HepG2 (cell line): Measurements from ENCODE around the gene CTU1.

Source experiments
- CREB1 ChIP-seq, 2 experiments: fragments of 450-650 bp in 1 of 2; IDR thresholded peaks; 2 replicates each; pipeline ENCODE4 v1.6.1; 2016 to 2017; ENCODE audit warnings: control low read depth in 1 of 2, mild to moderate bottlenecking in 1 of 2, missing compliant biosample characterization in 1 of 2, missing genetic modification characterization in 1 of 2
- EP300 ChIP-seq, 3 experiments: sonication (generic) in 1 of 3; formaldehyde crosslinking in 1 of 3; IDR thresholded peaks; 2 replicates each; pipeline versions ENCODE4 v1.5.1 to v1.6.1; 2011 to 2020; ENCODE audit warnings: low read depth in 2 of 3, low read length in 2 of 3, borderline replicate concordance in 1 of 3, improper control_type of control experiment in 1 of 3, mild to moderate bottlenecking in 1 of 3, missing genetic modification reagents in 1 of 3, moderate library complexity in 1 of 3
- KAT7 ChIP-seq: IDR thresholded peaks from 2 replicates; pipeline ENCODE4 v1.6.1; 2018; ENCODE audit warnings: borderline replicate concordance, missing compliant biosample characterization
- POLR2A ChIP-seq, 2 experiments: IDR thresholded peaks; 2 replicates each; pipeline ENCODE4 v1.6.1; 2011; ENCODE audit warnings: low read depth in 2 of 2, low read length in 2 of 2, mild to moderate bottlenecking in 1 of 2, moderate library complexity in 1 of 2; ENCODE audit not compliant: insufficient read depth in 1 of 2
- RXRB ChIP-seq: IDR thresholded peaks from 2 replicates; pipeline ENCODE4 v1.6.1; 2016; ENCODE audit warnings: borderline replicate concordance, missing genetic modification reagents, missing compliant biosample characterization
- SMARCC2 ChIP-seq: fragments of 450-650 bp; IDR thresholded peaks from 2 replicates; pipeline ENCODE4 v1.6.1; 2017; ENCODE audit warnings: antibody characterized with exemption, mild to moderate bottlenecking
- ZBTB7A ChIP-seq: sonication (generic); formaldehyde crosslinking; IDR thresholded peaks from 2 replicates; pipeline ENCODE4 v1.8.0; 2022; ENCODE audit warnings: mild to moderate bottlenecking, missing genetic modification reagents
- ZC3H4 ChIP-seq: sonication (generic); formaldehyde crosslinking; IDR thresholded peaks from 2 replicates; pipeline ENCODE4 v1.4.0; 2020; ENCODE audit warnings: missing genetic modification reagents, borderline replicate concordance
- ZFP90 ChIP-seq: sonication (generic); formaldehyde crosslinking; IDR thresholded peaks from 2 replicates; pipeline ENCODE4 v1.8.0; 2022; ENCODE audit warnings: missing genetic modification reagents, mild to moderate bottlenecking, inconsistent platforms, borderline replicate concordance
- ZNF274 ChIP-seq: sonication (generic); formaldehyde crosslinking; IDR thresholded peaks from 2 replicates; pipeline ENCODE4 v1.5.1; 2020; ENCODE audit warnings: mild to moderate bottlenecking, missing genetic modification reagents
- TF ChIP-seq, protein P1 (sequence below): sonication (generic); formaldehyde crosslinking; IDR thresholded peaks from 2 replicates; pipeline ENCODE4 v1.5.0; 2020; ENCODE audit warnings: missing genetic modification reagents
- TF ChIP-seq, protein P2 (sequence below): sonication (generic); formaldehyde crosslinking; IDR thresholded peaks from 2 replicates; pipeline ENCODE4 v1.5.0; 2020; ENCODE audit warnings: mild to moderate bottlenecking, missing genetic modification reagents
- TF ChIP-seq, protein P3 (sequence below): sonication (generic); formaldehyde crosslinking; IDR thresholded peaks from 2 replicates; pipeline ENCODE4 v1.8.0; 2023; ENCODE audit warnings: mild to moderate bottlenecking, missing genetic modification reagents
- TF ChIP-seq, protein P4 (sequence below): sonication (generic); formaldehyde crosslinking; IDR thresholded peaks from 2 replicates; pipeline ENCODE4; 2020; ENCODE audit warnings: missing genetic modification reagents, mild to moderate bottlenecking, borderline replicate concordance

DNA sequence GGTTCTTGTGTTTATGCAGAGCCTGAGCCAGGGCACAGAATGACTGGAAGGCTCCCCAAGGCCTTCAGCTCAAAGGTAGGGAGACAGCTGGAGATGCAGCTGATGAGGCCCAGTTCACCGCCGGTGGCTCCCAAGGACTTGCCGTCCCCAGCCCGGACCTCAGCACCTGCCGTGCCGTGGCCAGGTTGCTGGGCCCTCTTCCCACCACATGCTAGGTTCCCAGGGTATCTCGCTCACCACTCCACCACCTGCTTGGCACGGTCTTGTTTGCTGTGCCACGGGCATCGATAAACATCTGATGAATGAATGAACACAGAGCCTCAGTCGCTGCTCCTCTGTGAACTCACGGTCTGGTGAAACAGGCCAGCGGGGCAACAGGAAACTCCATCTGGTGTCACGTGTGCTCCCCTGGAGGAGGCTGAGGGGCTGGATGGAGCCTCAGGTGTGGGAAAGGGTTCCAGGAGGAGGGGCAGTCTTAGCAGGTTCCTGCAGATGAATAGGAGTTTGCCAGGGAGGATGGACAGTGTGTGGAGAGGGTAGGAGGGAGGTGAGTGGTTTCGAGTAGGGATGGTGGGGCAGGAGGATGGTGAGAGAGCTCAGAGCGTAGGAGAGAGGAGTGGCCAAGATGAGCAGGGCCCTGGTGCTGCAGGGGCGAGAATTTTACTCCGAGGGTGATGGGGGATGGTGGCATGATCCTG is 21.9 kb downstream of the CTU1 start:
- TF ChIP-seq, protein P1, sequence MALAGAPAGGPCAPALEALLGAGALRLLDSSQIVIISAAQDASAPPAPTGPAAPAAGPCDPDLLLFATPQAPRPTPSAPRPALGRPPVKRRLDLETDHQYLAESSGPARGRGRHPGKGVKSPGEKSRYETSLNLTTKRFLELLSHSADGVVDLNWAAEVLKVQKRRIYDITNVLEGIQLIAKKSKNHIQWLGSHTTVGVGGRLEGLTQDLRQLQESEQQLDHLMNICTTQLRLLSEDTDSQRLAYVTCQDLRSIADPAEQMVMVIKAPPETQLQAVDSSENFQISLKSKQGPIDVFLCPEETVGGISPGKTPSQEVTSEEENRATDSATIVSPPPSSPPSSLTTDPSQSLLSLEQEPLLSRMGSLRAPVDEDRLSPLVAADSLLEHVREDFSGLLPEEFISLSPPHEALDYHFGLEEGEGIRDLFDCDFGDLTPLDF (CRISPR knock-in tag): no peak
- TF ChIP-seq SMARCC2 (no peak), ZFP90 (CRISPR knock-in tag) (no peak), KAT7 (CRISPR knock-in tag) (no peak), POLR2A (IDR thresholded peaks at IDR 0.05; ENCODE audit: insufficient read depth in 1 of 2, low read depth in 2 of 2, low read length in 2 of 2) (no peak), ZNF274 (CRISPR knock-in tag) (no peak), CREB1 (IDR thresholded peaks at IDR 0.05) (no peak), CREB1 (CRISPR knock-in tag; IDR thresholded peaks at IDR 0.05) (no peak), RXRB (CRISPR knock-in tag) (no peak), ZC3H4 (CRISPR knock-in tag) (no peak), EP300 (IDR thresholded peaks at IDR 0.05; ENCODE audit: low read depth in 2 of 2, low read length in 2 of 2) (no peak), EP300 (CRISPR knock-in tag; IDR thresholded peaks at IDR 0.05; ENCODE audit: borderline replicate concordance) (no peak), ZBTB7A (CRISPR knock-in tag) (no peak)
- TF ChIP-seq, protein P2, sequence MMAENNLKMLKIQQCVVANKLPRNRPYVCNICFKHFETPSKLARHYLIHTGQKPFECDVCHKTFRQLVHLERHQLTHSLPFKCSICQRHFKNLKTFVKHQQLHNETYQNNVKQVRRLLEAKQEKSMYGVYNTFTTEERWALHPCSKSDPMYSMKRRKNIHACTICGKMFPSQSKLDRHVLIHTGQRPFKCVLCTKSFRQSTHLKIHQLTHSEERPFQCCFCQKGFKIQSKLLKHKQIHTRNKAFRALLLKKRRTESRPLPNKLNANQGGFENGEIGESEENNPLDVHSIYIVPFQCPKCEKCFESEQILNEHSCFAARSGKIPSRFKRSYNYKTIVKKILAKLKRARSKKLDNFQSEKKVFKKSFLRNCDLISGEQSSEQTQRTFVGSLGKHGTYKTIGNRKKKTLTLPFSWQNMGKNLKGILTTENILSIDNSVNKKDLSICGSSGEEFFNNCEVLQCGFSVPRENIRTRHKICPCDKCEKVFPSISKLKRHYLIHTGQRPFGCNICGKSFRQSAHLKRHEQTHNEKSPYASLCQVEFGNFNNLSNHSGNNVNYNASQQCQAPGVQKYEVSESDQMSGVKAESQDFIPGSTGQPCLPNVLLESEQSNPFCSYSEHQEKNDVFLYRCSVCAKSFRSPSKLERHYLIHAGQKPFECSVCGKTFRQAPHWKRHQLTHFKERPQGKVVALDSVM (CRISPR knock-in tag): no peak
- TF ChIP-seq, protein P3, sequence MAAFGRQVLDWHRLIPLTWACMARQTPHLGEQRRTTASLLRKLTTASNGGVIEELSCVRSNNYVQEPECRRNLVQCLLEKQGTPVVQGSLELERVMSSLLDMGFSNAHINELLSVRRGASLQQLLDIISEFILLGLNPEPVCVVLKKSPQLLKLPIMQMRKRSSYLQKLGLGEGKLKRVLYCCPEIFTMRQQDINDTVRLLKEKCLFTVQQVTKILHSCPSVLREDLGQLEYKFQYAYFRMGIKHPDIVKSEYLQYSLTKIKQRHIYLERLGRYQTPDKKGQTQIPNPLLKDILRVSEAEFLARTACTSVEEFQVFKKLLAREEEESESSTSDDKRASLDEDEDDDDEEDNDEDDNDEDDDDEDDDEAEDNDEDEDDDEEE (CRISPR knock-in tag): no peak
- TF ChIP-seq, protein P4, sequence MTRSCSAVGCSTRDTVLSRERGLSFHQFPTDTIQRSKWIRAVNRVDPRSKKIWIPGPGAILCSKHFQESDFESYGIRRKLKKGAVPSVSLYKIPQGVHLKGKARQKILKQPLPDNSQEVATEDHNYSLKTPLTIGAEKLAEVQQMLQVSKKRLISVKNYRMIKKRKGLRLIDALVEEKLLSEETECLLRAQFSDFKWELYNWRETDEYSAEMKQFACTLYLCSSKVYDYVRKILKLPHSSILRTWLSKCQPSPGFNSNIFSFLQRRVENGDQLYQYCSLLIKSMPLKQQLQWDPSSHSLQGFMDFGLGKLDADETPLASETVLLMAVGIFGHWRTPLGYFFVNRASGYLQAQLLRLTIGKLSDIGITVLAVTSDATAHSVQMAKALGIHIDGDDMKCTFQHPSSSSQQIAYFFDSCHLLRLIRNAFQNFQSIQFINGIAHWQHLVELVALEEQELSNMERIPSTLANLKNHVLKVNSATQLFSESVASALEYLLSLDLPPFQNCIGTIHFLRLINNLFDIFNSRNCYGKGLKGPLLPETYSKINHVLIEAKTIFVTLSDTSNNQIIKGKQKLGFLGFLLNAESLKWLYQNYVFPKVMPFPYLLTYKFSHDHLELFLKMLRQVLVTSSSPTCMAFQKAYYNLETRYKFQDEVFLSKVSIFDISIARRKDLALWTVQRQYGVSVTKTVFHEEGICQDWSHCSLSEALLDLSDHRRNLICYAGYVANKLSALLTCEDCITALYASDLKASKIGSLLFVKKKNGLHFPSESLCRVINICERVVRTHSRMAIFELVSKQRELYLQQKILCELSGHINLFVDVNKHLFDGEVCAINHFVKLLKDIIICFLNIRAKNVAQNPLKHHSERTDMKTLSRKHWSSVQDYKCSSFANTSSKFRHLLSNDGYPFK (CRISPR knock-in tag): no peak
